Thyroid gland (tissue), 4 donors: ENCODE data around the gene KRTAP5-6.
"Not testable (repeated sequence)": the region's sequence is repeated elsewhere in the genome, so short reads cannot be mapped to it uniquely, and the experiment has no call there.

ENCODE experiments used
- POLR2A ChIP-seq, 2 donors: fragments of 450-650 bp; IDR thresholded peaks; one replicate each; pipeline ENCODE4 v1.6.1; 2017; ENCODE audit warnings: antibody characterized with exemption in 2 of 2, mild to moderate bottlenecking in 2 of 2, moderate library complexity in 1 of 2
- TF ChIP-seq, protein P1 (sequence below), 6 experiments: fragments of 200-600 bp in 3 of 6; fragments of 450-650 bp in 3 of 6; sonication (generic) in 3 of 6; IDR thresholded peaks; one replicate each; pipeline ENCODE4 v1.5.1; 2016 to 2019; ENCODE audit warnings: antibody characterized with exemption in 6 of 6, mild to moderate bottlenecking in 2 of 6, inconsistent platforms in 1 of 6, moderate library complexity in 1 of 6

DNA sequence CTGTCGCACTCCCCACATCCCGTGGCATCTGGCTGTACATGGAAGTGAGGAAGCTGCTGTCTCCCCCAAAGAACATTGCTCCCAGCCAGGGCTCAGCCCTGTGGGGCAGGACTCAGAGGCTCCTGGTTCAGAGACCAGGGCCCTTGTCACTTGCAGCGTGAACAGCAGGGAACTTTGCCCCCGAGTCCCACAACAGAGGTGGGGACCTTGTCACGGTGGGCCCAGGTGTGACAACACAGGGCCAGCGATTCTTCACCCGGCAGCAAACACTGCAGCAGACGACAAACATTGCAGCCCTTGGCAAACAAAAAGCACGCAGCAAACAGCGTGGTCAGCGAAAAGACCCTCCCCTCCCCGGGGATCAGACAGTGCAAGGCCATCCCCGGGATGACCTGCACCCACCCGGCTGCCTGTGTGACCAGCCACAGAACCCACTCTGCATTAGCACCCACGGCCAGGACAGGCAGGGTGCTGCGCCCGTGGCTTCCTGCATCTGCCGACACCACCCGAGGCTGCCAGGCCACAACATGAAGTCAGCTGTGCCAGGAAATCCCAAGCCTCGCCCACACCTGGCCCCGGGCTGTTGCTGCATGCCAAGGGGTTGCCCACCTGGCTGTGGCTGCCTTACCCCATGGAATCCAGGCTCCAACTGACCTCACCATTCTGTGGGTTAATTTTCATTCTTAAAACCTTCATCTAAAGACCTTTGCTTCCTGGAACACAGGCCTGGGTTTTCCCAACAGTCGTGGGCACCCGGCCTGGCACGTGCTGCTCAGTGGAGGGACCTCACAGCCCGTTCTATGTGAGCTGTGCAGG, 35.3 kb upstream of the KRTAP5-6 start:
- TF ChIP-seq, protein P1, sequence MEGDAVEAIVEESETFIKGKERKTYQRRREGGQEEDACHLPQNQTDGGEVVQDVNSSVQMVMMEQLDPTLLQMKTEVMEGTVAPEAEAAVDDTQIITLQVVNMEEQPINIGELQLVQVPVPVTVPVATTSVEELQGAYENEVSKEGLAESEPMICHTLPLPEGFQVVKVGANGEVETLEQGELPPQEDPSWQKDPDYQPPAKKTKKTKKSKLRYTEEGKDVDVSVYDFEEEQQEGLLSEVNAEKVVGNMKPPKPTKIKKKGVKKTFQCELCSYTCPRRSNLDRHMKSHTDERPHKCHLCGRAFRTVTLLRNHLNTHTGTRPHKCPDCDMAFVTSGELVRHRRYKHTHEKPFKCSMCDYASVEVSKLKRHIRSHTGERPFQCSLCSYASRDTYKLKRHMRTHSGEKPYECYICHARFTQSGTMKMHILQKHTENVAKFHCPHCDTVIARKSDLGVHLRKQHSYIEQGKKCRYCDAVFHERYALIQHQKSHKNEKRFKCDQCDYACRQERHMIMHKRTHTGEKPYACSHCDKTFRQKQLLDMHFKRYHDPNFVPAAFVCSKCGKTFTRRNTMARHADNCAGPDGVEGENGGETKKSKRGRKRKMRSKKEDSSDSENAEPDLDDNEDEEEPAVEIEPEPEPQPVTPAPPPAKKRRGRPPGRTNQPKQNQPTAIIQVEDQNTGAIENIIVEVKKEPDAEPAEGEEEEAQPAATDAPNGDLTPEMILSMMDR (IDR thresholded peaks at IDR 0.05), result not testable (repeated sequence)
- not testable (repeated sequence) for TF ChIP-seq POLR2A (IDR thresholded peaks at IDR 0.05)
